ENCODE results near the gene NDUFA3. TPM values are rescaled to one million over a fixed set of nuclear protein-coding genes. Genes with fewer than 3 reads are reported as not detected.

The NDUFA3 gene
- total RNA-seq, 1 donor from 2014 or later: 589 TPM

DNA sequence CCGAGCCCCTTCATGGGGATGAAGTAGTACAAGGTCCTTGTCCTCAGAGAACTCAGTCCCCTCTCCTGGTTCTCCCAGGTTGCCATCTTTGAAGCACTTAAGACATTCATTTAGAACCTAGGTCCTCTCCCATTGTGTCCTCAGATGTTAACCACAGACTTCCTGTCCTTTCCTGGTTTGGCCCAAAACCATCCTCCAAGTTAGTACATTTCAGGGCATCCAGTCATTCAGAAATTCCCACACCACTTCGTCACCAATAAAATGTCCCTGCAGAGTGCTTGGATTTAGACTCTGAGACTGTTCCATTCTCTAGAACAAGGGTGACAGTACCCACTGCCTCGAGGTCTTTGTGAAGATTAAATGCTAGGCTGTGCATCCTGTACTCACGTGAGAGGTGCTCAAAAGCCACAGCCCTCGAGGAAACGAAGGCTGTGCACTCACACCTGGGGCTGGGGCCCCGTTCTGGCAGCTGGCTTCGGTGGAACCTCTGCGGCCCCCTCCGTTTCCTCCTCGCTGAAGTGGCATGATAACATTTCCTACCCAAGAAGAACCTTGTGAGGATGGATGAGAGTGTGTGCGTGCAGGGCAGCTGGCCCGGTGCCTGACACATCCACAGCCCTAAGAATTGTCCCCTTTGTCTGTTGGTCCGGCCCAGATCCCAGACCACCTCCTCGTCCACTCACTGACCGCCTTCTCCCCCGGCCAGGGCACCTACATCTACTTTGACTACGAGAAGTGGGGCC is 52.1 kb downstream of the NDUFA3 start:
- DNase-seq: no peak
- ATAC-seq: no peak
- intact Hi-C loops (cut with micrococcal nuclease): no loop called here

DNA sequence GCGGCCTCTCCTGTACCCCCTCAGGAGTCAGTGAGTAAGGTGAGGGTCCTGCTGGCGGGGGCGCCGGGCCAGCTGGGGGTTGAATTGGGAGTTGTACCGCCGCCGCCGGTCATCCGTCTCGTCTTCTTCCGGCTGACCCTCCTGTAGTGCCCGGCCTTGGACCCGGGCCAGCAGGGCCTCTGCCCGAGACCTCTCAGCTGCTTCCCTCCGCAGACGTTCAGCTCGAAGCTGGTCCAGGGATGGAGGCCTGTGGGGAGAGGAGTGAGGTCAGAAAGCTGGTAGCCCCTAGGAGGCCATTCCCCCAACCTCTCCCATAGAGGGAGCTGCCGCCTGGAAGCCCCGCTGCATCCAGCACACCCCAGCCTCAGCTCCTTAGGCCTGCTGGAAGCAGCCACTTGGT is 53.0 kb downstream of the NDUFA3 start:
- DNase-seq (no peak), ATAC-seq (no peak)
- intact Hi-C loops (cut with micrococcal nuclease): no loop called here

GRCh38 chr19:54156490-54156889 is 53.8 kb downstream of the NDUFA3 start:
- intact Hi-C loops (cut with micrococcal nuclease): no loop called here
- no peak for DNase-seq

GRCh38 chr19:54156953-54157352 is 54.3 kb downstream of the NDUFA3 start:
- ATAC-seq: no peak
- intact Hi-C loops (cut with micrococcal nuclease): no loop called here

More at GRCh38 chr19:54156490-54156889, 53.8 kb downstream of the NDUFA3 start:
- no peak for ATAC-seq

More at GRCh38 chr19:54156953-54157352, 54.3 kb downstream of the NDUFA3 start:
- no peak for DNase-seq

Other genes with a start within 250 kb of the NDUFA3 start
- gene MYADM, start 235.0 kb upstream of the NDUFA3 start, total RNA-seq: 112 TPM
- not detected for gene PRKCG, start 220.7 kb upstream of the NDUFA3 start, total RNA-seq
- gene CACNG7, start 193.6 kb upstream of the NDUFA3 start, total RNA-seq: not detected
- 0.02 TPM for gene CACNG8, start 139.9 kb upstream of the NDUFA3 start, total RNA-seq
- gene CACNG6, start 111.2 kb upstream of the NDUFA3 start, total RNA-seq: not detected
- gene VSTM1, start 39.0 kb upstream of the NDUFA3 start, total RNA-seq: not detected
- gene TARM1, start 21.5 kb upstream of the NDUFA3 start, total RNA-seq: not detected
- 1.1 TPM for gene OSCAR, start 2.1 kb upstream of the NDUFA3 start, total RNA-seq
- 14.3 TPM for gene TFPT, start 12.8 kb downstream of the NDUFA3 start, total RNA-seq
- gene PRPF31, start 12.9 kb downstream of the NDUFA3 start, total RNA-seq: 43.2 TPM
- 23.2 TPM for gene CNOT3, start 34.9 kb downstream of the NDUFA3 start, total RNA-seq
- gene LENG1, start 56.9 kb downstream of the NDUFA3 start, total RNA-seq: 5.9 TPM
- 1.7 TPM for gene TMC4, start 70.3 kb downstream of the NDUFA3 start, total RNA-seq
- 14.8 TPM for gene MBOAT7, start 86.7 kb downstream of the NDUFA3 start, total RNA-seq
- gene TSEN34, start 88.5 kb downstream of the NDUFA3 start, total RNA-seq: 18.5 TPM
- 601 TPM for gene RPS9, start 98.0 kb downstream of the NDUFA3 start, total RNA-seq
- 4.3 TPM for gene LILRB3, start 120.2 kb downstream of the NDUFA3 start, total RNA-seq
- 2.3 TPM for gene LILRA6, start 139.9 kb downstream of the NDUFA3 start, total RNA-seq
- 5.5 TPM for gene LILRB5, start 154.4 kb downstream of the NDUFA3 start, total RNA-seq
- gene LILRB2, start 178.3 kb downstream of the NDUFA3 start, total RNA-seq: 2.7 TPM
- 1.2 TPM for gene LILRA5, start 210.3 kb downstream of the NDUFA3 start, total RNA-seq
- gene LILRA4, start 236.3 kb downstream of the NDUFA3 start, total RNA-seq: not detected